Breast epithelium (tissue), 4 donors: Measurements from ENCODE around the gene PHOX2B. TPM values are rescaled to one million over a fixed set of nuclear protein-coding genes. Genes with fewer than 3 reads are reported as not detected.

ENCODE experiments used
- DNase-seq, 2 donors: peaks; one replicate each; pipeline ENCODE4 v3.0.0-alpha.2; 2019; ENCODE audit warnings: low spot score in 2 of 2
- H3K27ac ChIP-seq, 2 donors: fragments of 200-600 bp; sonication (generic) in 1 of 2; one replicate each; pipeline ENCODE4 v1.5.1; 2016 to 2019; ENCODE audit warnings: mild to moderate bottlenecking in 1 of 2
- H3K27me3 ChIP-seq, 2 donors: fragments of 200-600 bp; sonication (generic) in 1 of 2; one replicate each; pipeline versions ENCODE4 v1.5.1 to v1.6.0; 2017 to 2019; ENCODE audit warnings: control low read depth in 1 of 2, mild to moderate bottlenecking in 1 of 2
- H3K36me3 ChIP-seq: fragments of 200-600 bp; one replicate; pipeline ENCODE4 v1.5.1; 2019
- H3K4me1 ChIP-seq, 2 donors: fragments of 200-600 bp; sonication (generic); one replicate each; pipeline ENCODE4 v1.5.1; 2016 to 2019; ENCODE audit warnings: control low read depth in 1 of 2
- H3K4me3 ChIP-seq, 3 donors: fragments of 200-600 bp; sonication (generic); 1 replicate in 2 of 3; 2 replicates in 1 of 3; pipeline ENCODE4 v1.5.1; 2016 to 2019; ENCODE audit warnings: mild to moderate bottlenecking in 3 of 3, moderate library complexity in 2 of 3
- H3K9me3 ChIP-seq, 2 donors: fragments of 200-600 bp; sonication (generic) in 1 of 2; one replicate each; pipeline ENCODE4 v1.5.1; 2016 to 2019; ENCODE audit warnings: control low read depth in 1 of 2
- POLR2A ChIP-seq: fragments of 450-650 bp; IDR thresholded peaks from one replicate; pipeline ENCODE4 v1.6.1; 2016; ENCODE audit warnings: antibody characterized with exemption, mild to moderate bottlenecking, moderate library complexity
- POLR2AphosphoS5 ChIP-seq, 3 donors: sonication (generic); formaldehyde crosslinking; IDR thresholded peaks; one replicate each; pipeline ENCODE4 v1.6.1; 2017; ENCODE audit warnings: antibody characterized with exemption in 3 of 3
- intact Hi-C: fragments of 100-400 bp; cut with DNase I; formaldehyde crosslinking; loops from one replicate; pipeline ENCODE4 v1.15.1; 2023; ENCODE audit warnings: low total_unique reads
- total RNA-seq, 3 donors: library from RNA; depleted of rRNA; stranded (reverse); fragments of >200 nt; gene quantifications; one replicate each; pipeline ENCODE4 v1.1.0, GENCODE V29; 2016
- TF ChIP-seq, protein P1 (sequence below), 3 donors: fragments of 450-650 bp; IDR thresholded peaks; one replicate each; pipeline ENCODE4 v1.5.1; 2016 to 2017; ENCODE audit warnings: antibody characterized with exemption in 3 of 3, mild to moderate bottlenecking in 3 of 3, moderate library complexity in 3 of 3

The PHOX2B gene
- total RNA-seq, 3 donors from 2014 or later, result not detected

DNA sequence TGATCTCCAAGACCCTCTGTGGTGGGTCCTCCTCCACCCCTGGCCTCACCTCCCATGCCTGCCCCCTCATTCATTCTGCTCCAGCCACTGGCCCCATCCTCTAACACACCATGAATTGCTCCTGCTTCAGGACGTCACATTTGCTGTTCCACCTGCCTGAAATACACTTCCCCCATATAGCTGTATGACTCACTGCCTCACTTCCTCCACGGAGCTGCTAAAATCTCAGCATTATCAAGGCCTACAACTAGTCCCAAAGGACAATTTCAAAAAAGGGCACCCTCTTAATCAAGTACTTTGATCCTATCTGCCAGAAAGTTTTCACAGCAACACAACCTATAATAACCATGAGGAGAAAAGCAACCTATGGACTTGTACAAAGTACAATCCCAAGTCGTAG lies 43.6 kb upstream of the PHOX2B start:
- peaks cover 0 to 2% of the 10 kb centered on the region in 2 donors for H3K4me1 ChIP-seq
- no peak overlapping the region for H3K4me3 ChIP-seq
- intact Hi-C loops, result no loop called here
- no peaks in the 10 kb centered on the region for H3K36me3 ChIP-seq
- H3K27me3 ChIP-seq, result peaks cover 0 to 6% of the 10 kb centered on the region in 2 donors
- TF ChIP-seq POLR2A (no peak), POLR2AphosphoS5 (IDR thresholded peaks at IDR 0.05) (no peak)
- TF ChIP-seq, protein P1, sequence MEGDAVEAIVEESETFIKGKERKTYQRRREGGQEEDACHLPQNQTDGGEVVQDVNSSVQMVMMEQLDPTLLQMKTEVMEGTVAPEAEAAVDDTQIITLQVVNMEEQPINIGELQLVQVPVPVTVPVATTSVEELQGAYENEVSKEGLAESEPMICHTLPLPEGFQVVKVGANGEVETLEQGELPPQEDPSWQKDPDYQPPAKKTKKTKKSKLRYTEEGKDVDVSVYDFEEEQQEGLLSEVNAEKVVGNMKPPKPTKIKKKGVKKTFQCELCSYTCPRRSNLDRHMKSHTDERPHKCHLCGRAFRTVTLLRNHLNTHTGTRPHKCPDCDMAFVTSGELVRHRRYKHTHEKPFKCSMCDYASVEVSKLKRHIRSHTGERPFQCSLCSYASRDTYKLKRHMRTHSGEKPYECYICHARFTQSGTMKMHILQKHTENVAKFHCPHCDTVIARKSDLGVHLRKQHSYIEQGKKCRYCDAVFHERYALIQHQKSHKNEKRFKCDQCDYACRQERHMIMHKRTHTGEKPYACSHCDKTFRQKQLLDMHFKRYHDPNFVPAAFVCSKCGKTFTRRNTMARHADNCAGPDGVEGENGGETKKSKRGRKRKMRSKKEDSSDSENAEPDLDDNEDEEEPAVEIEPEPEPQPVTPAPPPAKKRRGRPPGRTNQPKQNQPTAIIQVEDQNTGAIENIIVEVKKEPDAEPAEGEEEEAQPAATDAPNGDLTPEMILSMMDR (IDR thresholded peaks at IDR 0.05), result no peak
- H3K9me3 ChIP-seq, result no peaks in the 10 kb centered on the region
- no peak overlapping the region for H3K27ac ChIP-seq
- DNase-seq, result no peak

DNA sequence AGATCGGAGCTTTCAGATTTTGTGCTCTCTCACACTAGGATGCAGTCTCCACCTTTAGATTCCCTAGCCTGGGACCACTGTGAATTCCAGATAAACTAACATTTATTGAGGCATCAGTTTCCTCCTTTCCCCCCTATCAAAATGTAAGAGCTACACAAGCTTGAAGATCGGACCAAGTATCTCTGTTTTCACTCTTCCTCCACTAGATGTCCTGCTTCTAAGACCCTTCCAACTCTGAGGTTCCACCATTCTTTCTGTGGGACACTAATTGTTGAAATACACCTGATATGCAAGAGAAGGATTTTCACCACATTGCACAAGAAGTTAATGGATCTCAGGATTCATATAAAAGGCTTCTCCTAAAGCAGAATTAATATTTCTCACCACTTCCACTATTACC lies 43.0 kb upstream of the PHOX2B start:
- no peaks in the 10 kb centered on the region for H3K9me3 ChIP-seq
- DNase-seq, result no peak
- H3K4me1 ChIP-seq, result no peaks in the 10 kb centered on the region
- no peak overlapping the region for H3K4me3 ChIP-seq
- no peaks in the 10 kb centered on the region for H3K36me3 ChIP-seq
- intact Hi-C loops, result no loop called here
- peaks cover 0 to 5% of the 10 kb centered on the region in 2 donors for H3K27me3 ChIP-seq
- TF ChIP-seq, protein P1 (IDR thresholded peaks at IDR 0.05), result no peak
- TF ChIP-seq POLR2AphosphoS5 (IDR thresholded peaks at IDR 0.05), result no peak
- no peak for TF ChIP-seq POLR2A
- no peak overlapping the region for H3K27ac ChIP-seq

DNA sequence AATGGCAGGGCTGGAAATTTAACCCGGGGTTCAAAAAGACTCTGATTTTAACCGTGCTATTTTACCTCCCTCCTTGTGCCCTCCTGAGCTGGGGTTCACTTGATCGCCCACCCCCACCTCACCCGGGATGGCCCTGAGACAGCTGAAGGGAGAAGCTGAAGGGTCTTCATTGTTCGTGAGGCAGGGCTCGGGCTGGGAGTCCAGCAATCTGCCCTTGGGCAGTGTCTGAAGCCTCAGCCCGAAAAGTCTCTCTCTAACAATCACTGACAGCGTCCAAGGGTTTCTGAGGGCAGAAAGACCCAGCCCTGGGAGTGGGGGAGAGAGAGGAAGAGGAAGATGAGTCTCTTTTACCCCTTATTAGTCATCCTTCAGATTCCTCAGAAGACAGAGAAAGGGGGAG lies 39.4 kb upstream of the PHOX2B start:
- Histone ChIP-seq H3K9me3 (no peaks in the 10 kb centered on the region), H3K27me3 (peaks cover 0 to 5% of the 10 kb centered on the region in 2 donors), H3K27ac (no peak overlapping the region), H3K4me3 (no peak overlapping the region), H3K36me3 (no peaks in the 10 kb centered on the region), H3K4me1 (no peaks in the 10 kb centered on the region)
- no peak for DNase-seq
- no peak for TF ChIP-seq POLR2A
- TF ChIP-seq, protein P1 (IDR thresholded peaks at IDR 0.05), result no peak
- no peak for TF ChIP-seq POLR2AphosphoS5 (IDR thresholded peaks at IDR 0.05)
- intact Hi-C loops, result no loop called here

DNA sequence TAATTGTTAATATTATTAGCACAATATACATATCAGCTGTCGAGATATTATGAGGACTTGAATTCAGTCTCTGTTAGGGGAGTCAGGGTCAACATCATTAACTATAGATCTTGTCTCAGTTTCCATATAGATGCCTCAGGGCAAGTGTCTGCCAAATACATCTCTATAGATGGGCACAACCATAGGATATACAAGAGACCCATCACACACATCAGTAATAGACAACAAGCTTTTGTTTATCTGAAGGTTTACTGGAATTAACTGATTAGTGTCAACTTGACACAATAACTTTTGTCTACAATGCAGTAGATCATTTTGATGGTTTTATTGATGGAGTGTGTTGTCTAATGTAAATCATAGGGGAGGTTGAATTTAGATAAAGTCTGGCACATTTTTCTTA lies 37.1 kb upstream of the PHOX2B start:
- TF ChIP-seq POLR2A (no peak), POLR2AphosphoS5 (IDR thresholded peaks at IDR 0.05) (no peak)
- TF ChIP-seq, protein P1 (IDR thresholded peaks at IDR 0.05), result no peak
- Histone ChIP-seq H3K4me3 (no peak overlapping the region), H3K27me3 (no peaks in the 10 kb centered on the region), H3K4me1 (no peaks in the 10 kb centered on the region), H3K9me3 (no peaks in the 10 kb centered on the region), H3K27ac (no peak overlapping the region), H3K36me3 (no peaks in the 10 kb centered on the region)
- intact Hi-C loops, result no loop called here
- no peak for DNase-seq

DNA sequence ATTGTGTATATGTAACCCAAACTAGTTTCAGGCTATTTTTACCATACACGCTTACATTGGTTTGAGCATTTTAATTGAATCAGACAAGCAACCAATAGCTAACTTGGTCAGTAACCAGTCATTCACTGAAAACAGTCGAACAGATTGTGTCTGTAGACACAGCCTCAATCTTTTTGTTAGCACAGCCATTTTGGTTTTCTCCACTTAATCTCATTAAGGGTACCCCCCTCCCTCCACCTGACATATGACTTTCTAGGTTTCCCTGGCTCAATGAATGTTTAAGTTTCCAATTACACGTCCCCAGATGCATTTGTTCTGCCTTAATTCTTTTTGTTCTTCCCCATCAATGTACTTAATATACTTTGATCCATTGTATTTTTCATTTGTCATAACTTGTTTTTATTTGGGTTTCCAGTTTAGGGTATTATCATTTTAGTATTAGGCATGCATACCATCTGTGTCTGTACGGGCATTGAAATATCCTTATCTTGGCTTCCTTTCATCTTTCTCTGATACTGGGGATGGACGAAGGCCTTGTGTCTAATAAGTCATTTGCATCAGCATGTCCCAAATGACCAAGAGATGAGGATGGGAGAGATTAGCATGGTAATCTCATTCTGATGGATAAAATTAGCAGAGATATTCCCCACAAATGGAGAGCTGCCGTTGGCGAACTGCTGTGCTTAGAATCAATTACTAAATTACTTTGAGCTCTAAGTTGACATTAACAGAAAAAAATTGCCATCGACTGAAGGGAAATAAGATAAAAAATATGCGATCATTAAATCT lies 35.9 kb upstream of the PHOX2B start:
- TF ChIP-seq POLR2A (no peak), POLR2AphosphoS5 (IDR thresholded peaks at IDR 0.05) (no peak)
- TF ChIP-seq, protein P1 (IDR thresholded peaks at IDR 0.05), result no peak
- Histone ChIP-seq H3K4me1 (no peaks in the 10 kb centered on the region), H3K36me3 (no peaks in the 10 kb centered on the region), H3K4me3 (no peak overlapping the region), H3K27me3 (no peaks in the 10 kb centered on the region), H3K9me3 (no peaks in the 10 kb centered on the region), H3K27ac (no peak overlapping the region)
- DNase-seq, result no peak
- intact Hi-C loops, result no loop called here
